IMR-90 (cell line): ENCODE results near the gene AHDC1. TPM values are rescaled to one million over a fixed set of nuclear protein-coding genes. Genes with fewer than 3 reads are reported as not detected.

ENCODE experiments used
- ATAC-seq: fragments of 200-7000 bp; cut with Tn5 transposase; 2 replicates; pipeline ENCODE4 v1.9.1; 2020; ENCODE audit warnings: low read depth, mild to moderate bottlenecking, moderate library complexity
- BruUV-seq: library from RNA; stranded (reverse); fragments of 400-500 nt; replicated peaks from 2 replicates; lab custom pipeline; 2021; lab: Mats Ljungman, UMichigan
- CTCF ChIA-PET: fragments of 300-600 bp; formaldehyde crosslinking; extraction: SDS; loops from one replicate; lab custom pipeline; 2021; ENCODE audit warnings: antibody characterized with exemption; lab: Yijun Ruan, JAX
- POLR2A ChIA-PET: fragments of 300-600 bp; sonication (Branson Sonifier 250); formaldehyde crosslinking; loops from one replicate; lab custom pipeline; 2022; ENCODE audit warnings: antibody characterized with exemption; ENCODE audit not compliant: unreplicated experiment; lab: Charles Lee
- DNase-seq: peaks from one replicate; pipeline ENCODE4 v3.0.0; 2013
- H2AFZ ChIP-seq: replicated peaks from 2 replicates; pipeline ENCODE3; 2013; ENCODE audit warnings: low read length, mild to moderate bottlenecking; ENCODE audit not compliant: poor library complexity
- H2AK5ac ChIP-seq: 2 replicates; pipeline ENCODE4 v1.6.1; 2013; ENCODE audit warnings: low read depth, low read length, inconsistent platforms
- H2AK9ac ChIP-seq: replicated peaks from 2 replicates; pipeline ENCODE3; 2013; ENCODE audit warnings: mild to moderate bottlenecking, low read depth, low read length, moderate library complexity; ENCODE audit not compliant: poor library complexity
- H2BK120ac ChIP-seq: 2 replicates; pipeline ENCODE4 v1.6.1; 2013; ENCODE audit warnings: low read depth, low read length, inconsistent platforms
- H2BK15ac ChIP-seq: 3 replicates; pipeline ENCODE4 v1.6.1; 2013; ENCODE audit warnings: low read depth, low read length, inconsistent platforms
- H2BK20ac ChIP-seq: 2 replicates; pipeline ENCODE4 v1.6.1; 2013; ENCODE audit warnings: low read depth, mild to moderate bottlenecking, inconsistent platforms, low read length, moderate library complexity
- H2BK5ac ChIP-seq: 2 replicates; pipeline ENCODE4 v1.6.1; 2013; ENCODE audit warnings: mild to moderate bottlenecking, low read depth, low read length, inconsistent platforms; ENCODE audit not compliant: poor library complexity, severe bottlenecking
- H3K14ac ChIP-seq: replicated peaks from 2 replicates; pipeline ENCODE4 v1.6.1; 2013; ENCODE audit warnings: low read depth, low read length, inconsistent platforms
- H3K18ac ChIP-seq: 2 replicates; pipeline ENCODE4 v1.6.1; 2013; ENCODE audit warnings: low read depth, low read length, control low read depth
- H3K23ac ChIP-seq: 2 replicates; pipeline ENCODE4 v1.6.1; 2013; ENCODE audit warnings: low read depth, low read length, inconsistent platforms
- H3K27ac ChIP-seq: 2 replicates; pipeline ENCODE4 v1.5.1; 2013; ENCODE audit warnings: mild to moderate bottlenecking, control low read depth, low read length; ENCODE audit not compliant: insufficient read depth
- H3K27me3 ChIP-seq: 2 replicates; pipeline ENCODE4 v1.6.1; 2013; ENCODE audit warnings: low read length; ENCODE audit not compliant: control insufficient read depth, insufficient read depth
- H3K36me3 ChIP-seq: 2 replicates; pipeline ENCODE4 v1.6.1; 2013; ENCODE audit warnings: low read length, mixed read lengths; ENCODE audit not compliant: control insufficient read depth, insufficient read depth
- H3K4ac ChIP-seq: 2 replicates; pipeline ENCODE4 v1.6.1; 2013; ENCODE audit warnings: low read depth, low read length, inconsistent platforms
- H3K4me1 ChIP-seq: 2 replicates; pipeline ENCODE4 v1.6.1; 2013; ENCODE audit warnings: low read length, mixed read lengths; ENCODE audit not compliant: control insufficient read depth, insufficient read depth
- H3K4me2 ChIP-seq: 2 replicates; pipeline ENCODE4 v1.6.1; 2013; ENCODE audit warnings: low read depth, mild to moderate bottlenecking, control low read depth, low read length, moderate library complexity
- H3K4me3 ChIP-seq: 2 replicates; pipeline ENCODE4 v1.5.1; 2013; ENCODE audit warnings: low read depth, mild to moderate bottlenecking, control low read depth, low read length, moderate library complexity; ENCODE audit not compliant: insufficient read depth
- H3K56ac ChIP-seq: 2 replicates; pipeline ENCODE4 v1.6.1; 2013; ENCODE audit warnings: low read length, inconsistent platforms; ENCODE audit not compliant: insufficient read depth; ENCODE audit errors: extremely low read depth
- H3K79me1 ChIP-seq, 2 experiments: 2 replicates each; pipeline ENCODE4 v1.6.1; 2013; ENCODE audit warnings: low read length in 2 of 2, inconsistent platforms in 1 of 2, low read depth in 1 of 2
- H3K9ac ChIP-seq: 2 replicates; pipeline ENCODE4 v1.6.1; 2013; ENCODE audit warnings: low read depth, low read length, control low read depth
- H3K9me1 ChIP-seq: 2 replicates; pipeline ENCODE4 v1.6.1; 2013; ENCODE audit warnings: low read length, inconsistent platforms; ENCODE audit not compliant: insufficient read depth
- H3K9me3 ChIP-seq: 2 replicates; pipeline ENCODE4 v1.6.1; 2013; ENCODE audit warnings: low read length; ENCODE audit not compliant: control insufficient read depth, insufficient read depth
- H4K20me1 ChIP-seq: 2 replicates; pipeline ENCODE4 v1.6.1; 2013; ENCODE audit warnings: low read length, inconsistent platforms; ENCODE audit not compliant: insufficient read depth
- H4K5ac ChIP-seq: 2 replicates; pipeline ENCODE4 v1.6.1; 2013; ENCODE audit warnings: mild to moderate bottlenecking, low read depth, low read length, control low read depth
- H4K8ac ChIP-seq, 2 experiments: 2 replicates each; pipeline ENCODE4 v1.6.1; 2013; ENCODE audit warnings: low read depth in 2 of 2, low read length in 2 of 2, control low read depth in 1 of 2, inconsistent platforms in 1 of 2
- H4K91ac ChIP-seq: 2 replicates; pipeline ENCODE4 v1.6.1; 2013; ENCODE audit warnings: low read depth, low read length, inconsistent platforms; ENCODE audit not compliant: insufficient read depth
- CEBPB ChIP-seq: IDR thresholded peaks from 2 replicates; pipeline ENCODE4 v1.6.1; 2012; ENCODE audit warnings: low read depth, low read length, improper control_type of control experiment
- RFX5 ChIP-seq: IDR thresholded peaks from 2 replicates; pipeline ENCODE4 v1.8.0; 2012; ENCODE audit warnings: low read depth, mild to moderate bottlenecking, low read length, moderate library complexity
- USF2 ChIP-seq: fragments of 150-350 bp; IDR thresholded peaks from 2 replicates; pipeline ENCODE4 v1.6.1; 2017; ENCODE audit warnings: mild to moderate bottlenecking, antibody characterized with exemption, low read length, low read depth
- WGBS, 2 experiments: methylation state at CpG; one replicate each; pipeline versions ENCODE4 v1.1.5 to v1.1.7; 2013; ENCODE audit warnings: missing lambda C conversion rate in 2 of 2; ENCODE audit not compliant: insufficient read length in 1 of 2; ENCODE audit errors: extremely low coverage in 2 of 2; 5-methylcytosine and 5-hydroxymethylcytosine counted together
- dilution Hi-C: fragments of 300-500 bp; cut with HindIII; formaldehyde crosslinking; loops from one replicate; pipeline ENCODE4 v1.14.3; 2018; ENCODE audit warnings: low sequenced_read_pairs; ENCODE audit not compliant: unreplicated experiment
- in situ Hi-C: fragments of 300-500 bp; cut with MboI; formaldehyde crosslinking; loops from 3 replicates; pipeline ENCODE4 v1.14.3; 2019; ENCODE audit warnings: low sequenced_read_pairs, inconsistent platforms, mixed read lengths
- intact Hi-C: fragments of 100-400 bp; cut with micrococcal nuclease; formaldehyde crosslinking; loops from 2 replicates; pipeline ENCODE4 v1.10.0; 2022
- polyA plus RNA-seq, 3 experiments: library from polyadenylated mRNA; depleted of rRNA; stranded (reverse); fragments of >200 nt; gene quantifications; 2 replicates each; pipeline ENCODE4 v1.2.3, GENCODE V29; 2012; ENCODE audit warnings: low replicate concordance in 1 of 3
- total RNA-seq: library from RNA; depleted of rRNA; stranded (reverse); fragments of >200 nt; gene quantifications from 2 replicates; pipeline ENCODE4 v1.2.3, GENCODE V29; 2012

The AHDC1 gene
- total and polyA plus RNA-seq, 2 of the 4 experiments (the other 2 are of a cell fraction), result 2.0 to 11.6 TPM

DNA sequence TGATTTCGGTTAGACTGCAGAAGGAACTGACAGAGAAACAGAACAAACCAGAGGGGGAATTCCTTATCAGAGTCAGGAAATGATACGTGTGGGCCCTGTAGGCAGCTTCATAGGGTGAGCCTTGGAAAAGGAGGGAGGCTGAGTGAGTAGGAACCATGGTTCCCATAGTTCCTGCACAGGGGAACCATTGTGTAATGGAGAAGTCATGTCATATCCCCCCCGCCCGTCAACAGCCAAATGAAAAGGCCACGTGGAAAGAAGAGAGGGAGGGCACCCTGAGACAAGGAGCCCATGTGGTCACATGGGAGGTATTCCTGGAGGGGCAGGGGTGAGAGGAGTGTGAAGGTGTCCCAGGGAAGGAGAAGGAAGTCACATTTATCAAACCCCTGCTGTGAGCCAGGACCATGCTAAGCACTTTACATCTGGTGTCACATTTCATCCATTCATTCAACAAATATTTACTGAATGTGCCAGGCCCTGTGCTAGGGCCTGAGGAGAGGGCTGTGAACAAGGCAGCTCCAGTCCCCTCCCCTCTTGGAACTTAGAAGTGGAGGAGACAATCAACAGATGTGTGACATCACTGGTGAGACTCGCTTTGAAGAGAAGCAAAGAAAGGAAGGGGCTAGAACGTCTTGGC lies 46.7 kb upstream of the AHDC1 start:
- dilution Hi-C loops, result no loop called here
- Histone ChIP-seq H4K5ac (no peak overlapping the region), H3K14ac (peak overlapping the region; percentile 57), H3K27me3 (peaks cover 4% of the 10 kb centered on the region; the same call in 1 of the 2 replicates), H3K4me2 (no peak overlapping the region), H2AFZ (peak overlapping the region; percentile 88), H2AK9ac (peak overlapping the region; percentile 38), H3K4me3 (no peak overlapping the region), H3K4ac (peak overlapping the region; percentile 64), H2AK5ac (no peak overlapping the region), H3K9me3 (no peaks in the 10 kb centered on the region), H3K23ac (no peak overlapping the region; the same call in 1 of the 2 replicates), H4K8ac (peak overlapping the region in 1 of 2 experiments; percentile 73; a peak in 2 of 4 replicates), H2BK20ac (peak overlapping the region; percentile 57; the same call in 1 of the 2 replicates), H3K9me1 (peaks cover 9% of the 10 kb centered on the region), H2BK120ac (peak overlapping the region; percentile 73), H3K4me1 (peaks cover 4% of the 10 kb centered on the region), H3K9ac (no peak overlapping the region), H4K91ac (peak overlapping the region; percentile 40), H3K56ac (no peak overlapping the region), H4K20me1 (no peaks in the 10 kb centered on the region), H2BK15ac (no peak overlapping the region; the same call in 2 of the 3 replicates), H3K79me1 (no peaks in the 10 kb centered on the region), H3K36me3 (no peaks in the 10 kb centered on the region), H3K27ac (no peak overlapping the region), H3K18ac (no peak overlapping the region), H2BK5ac (no peak overlapping the region)
- intact Hi-C loops, result no loop called here
- ChIA-PET CTCF (interaction anchor here (0.6 to 2.8 kb wide), 2 partner anchors 11 to 48 kb away, joined by 3 to 11 read pairs; no protein-coding TSS in a partner anchor), POLR2A (no interaction called here)
- DNase-seq, result peak; percentile 70
- BruUV-seq, result no TSS peak
- peak; percentile 76 for ATAC-seq
- in situ Hi-C loops, result no loop called here
- no CpG with 5 or more reads among the region's 7 CpGs for WGBS, 2 experiments
- TF ChIP-seq RFX5 (no peak), USF2 (peak; percentile 53), CEBPB (peak; percentile 42; the same call in 1 of the 2 replicates)
